Neural cell (in vitro differentiated cells): ENCODE results near the gene LIPA. TPM values are rescaled to one million over a fixed set of nuclear protein-coding genes. Genes with fewer than 3 reads are reported as not detected.

Experiments
- H2AFZ ChIP-seq: fragments of 200-600, 300-800 bp; sonication (generic), shearing (Covaris generic); 2 replicates; pipeline ENCODE4 v1.6.0; 2014; ENCODE audit warnings: low read depth, mild to moderate bottlenecking, antibody characterized with exemption, low read length, moderate library complexity
- H3F3A ChIP-seq: fragments of 200-600 bp; shearing (Covaris generic); 2 replicates; pipeline ENCODE4 v1.6.1; 2016; ENCODE audit warnings: mild to moderate bottlenecking, moderate library complexity, mixed read lengths, antibody characterized with exemption, low read length; ENCODE audit not compliant: insufficient read depth, poor library complexity, severe bottlenecking
- H3K27ac ChIP-seq: fragments of 200-600, 300-800 bp; sonication (generic), shearing (Covaris generic); 2 replicates; pipeline ENCODE4 v1.5.1; 2014; ENCODE audit warnings: mild to moderate bottlenecking, low read length, moderate library complexity
- H3K27me3 ChIP-seq: fragments of 300-800, 200-600 bp; sonication (generic), shearing (Covaris generic); 2 replicates; pipeline ENCODE4 v1.6.0; 2014; ENCODE audit warnings: mild to moderate bottlenecking, low read depth, low read length, moderate library complexity; ENCODE audit not compliant: insufficient read depth
- H3K36me3 ChIP-seq: fragments of 300-800, 200-600 bp; sonication (generic), shearing (Covaris generic); 2 replicates; pipeline ENCODE4 v1.5.1; 2014; ENCODE audit warnings: mild to moderate bottlenecking, antibody characterized with exemption, low read length, moderate library complexity; ENCODE audit not compliant: insufficient read depth
- H3K4me2 ChIP-seq: fragments of 300-800, 200-600 bp; sonication (generic), shearing (Covaris generic); 2 replicates; pipeline ENCODE4 v1.6.0; 2014; ENCODE audit warnings: mild to moderate bottlenecking, low read length
- H3K4me3 ChIP-seq: fragments of 300-800, 200-600 bp; sonication (generic), shearing (Covaris generic); 2 replicates; pipeline ENCODE4 v1.5.1; 2014; ENCODE audit warnings: mild to moderate bottlenecking, low read length, moderate library complexity
- H3K79me2 ChIP-seq: fragments of 200-600 bp; shearing (Covaris generic); replicated peaks from 2 replicates; pipeline ENCODE4 v1.6.0; 2014; ENCODE audit warnings: mild to moderate bottlenecking, low read length, moderate library complexity; ENCODE audit not compliant: insufficient read depth
- H3K9ac ChIP-seq: fragments of 300-800, 200-600 bp; sonication (generic), shearing (Covaris generic); 2 replicates; pipeline ENCODE4 v1.6.1; 2016; ENCODE audit warnings: mild to moderate bottlenecking, low read length, mixed read lengths
- H3K9me2 ChIP-seq: fragments of 200-600 bp; shearing (Covaris generic); 2 replicates; pipeline ENCODE4 v1.6.1; 2016; ENCODE audit warnings: mild to moderate bottlenecking, low read length, mixed read lengths; ENCODE audit not compliant: insufficient read depth
- H3K9me3 ChIP-seq: fragments of 200-600, 300-800 bp; sonication (generic), shearing (Covaris generic); 2 replicates; pipeline ENCODE4 v1.6.1; 2016; ENCODE audit warnings: mild to moderate bottlenecking, mixed run types, low read length, moderate library complexity, mixed read lengths
- H4K20me1 ChIP-seq: fragments of 200-600 bp; shearing (Covaris generic); 2 replicates; pipeline ENCODE4 v1.6.1; 2016; ENCODE audit warnings: mild to moderate bottlenecking, mixed run types; ENCODE audit not compliant: insufficient read depth
- EP300 ChIP-seq: fragments of 450-650 bp; conservative IDR thresholded peaks from 2 replicates; pipeline ENCODE4 v1.6.1; 2014; ENCODE audit warnings: antibody characterized with exemption, mild to moderate bottlenecking, moderate library complexity; ENCODE audit not compliant: poor library complexity, severe bottlenecking
- EZH2 ChIP-seq: fragments of 200-600, 300-800 bp; shearing (Covaris generic), sonication (generic); IDR thresholded peaks from 2 replicates; pipeline ENCODE4 v1.6.1; 2014; ENCODE audit warnings: antibody characterized with exemption, low read length, borderline replicate concordance, mild to moderate bottlenecking; ENCODE audit not compliant: insufficient read depth, poor library complexity, severe bottlenecking
- MXI1 ChIP-seq: fragments of 450-650 bp; conservative IDR thresholded peaks from 2 replicates; pipeline ENCODE4 v1.6.1; 2014; ENCODE audit warnings: antibody characterized with exemption, mild to moderate bottlenecking; ENCODE audit not compliant: poor library complexity, severe bottlenecking
- POLR2AphosphoS5 ChIP-seq: IDR thresholded peaks from 2 replicates; pipeline ENCODE4 v1.6.1; 2012
- RAD21 ChIP-seq: fragments of 450-650 bp; conservative IDR thresholded peaks from 2 replicates; pipeline ENCODE4 v1.6.1; 2014; ENCODE audit warnings: antibody characterized with exemption, mild to moderate bottlenecking, moderate library complexity
- REST ChIP-seq: IDR thresholded peaks from 2 replicates; pipeline ENCODE4 v1.6.1; 2012; ENCODE audit warnings: borderline replicate concordance
- SMC3 ChIP-seq: fragments of 450-650 bp; conservative IDR thresholded peaks from 2 replicates; pipeline ENCODE4 v1.6.1; 2014; ENCODE audit warnings: antibody characterized with exemption, mild to moderate bottlenecking, moderate library complexity; ENCODE audit not compliant: poor library complexity
- TAF1 ChIP-seq: IDR thresholded peaks from 2 replicates; pipeline ENCODE4 v1.6.1; 2012; ENCODE audit warnings: low read depth
- polyA plus RNA-seq: library from polyadenylated mRNA; depleted of rRNA; stranded (reverse); fragments of >200 nt; gene quantifications from 2 replicates; pipeline ENCODE4 v1.2.3, GENCODE V29; 2014
- TF ChIP-seq, protein P1 (sequence below): fragments of 450-650 bp; IDR thresholded peaks from 2 replicates; pipeline ENCODE4 v1.5.1; 2014; ENCODE audit warnings: antibody characterized with exemption, mild to moderate bottlenecking, moderate library complexity; ENCODE audit not compliant: poor library complexity, severe bottlenecking

The LIPA gene
- polyA plus RNA-seq, 1 donor from 2014 or later: 20.8 TPM

- Histone ChIP-seq H3F3A (no peaks in the 10 kb centered on the region), H3K27me3 (no peaks in the 10 kb centered on the region), H3K9me2 (no peaks in the 10 kb centered on the region), H3K4me2 (no peak overlapping the region), H3K79me2 (no peaks in the 10 kb centered on the region), H3K4me3 (no peak overlapping the region), H3K27ac (no peak overlapping the region), H3K36me3 (no peaks in the 10 kb centered on the region), H2AFZ (no peak overlapping the region), H3K9ac (no peak overlapping the region), H4K20me1 (no peaks in the 10 kb centered on the region), H3K9me3 (no peaks in the 10 kb centered on the region)
- no peak for TF ChIP-seq POLR2AphosphoS5
- no peak for TF ChIP-seq TAF1
- TF ChIP-seq EP300: no peak
- TF ChIP-seq RAD21: no peak
- TF ChIP-seq REST: no peak
- no peak for TF ChIP-seq MXI1
- TF ChIP-seq EZH2: no peak
- no peak for TF ChIP-seq SMC3
- TF ChIP-seq, protein P1, sequence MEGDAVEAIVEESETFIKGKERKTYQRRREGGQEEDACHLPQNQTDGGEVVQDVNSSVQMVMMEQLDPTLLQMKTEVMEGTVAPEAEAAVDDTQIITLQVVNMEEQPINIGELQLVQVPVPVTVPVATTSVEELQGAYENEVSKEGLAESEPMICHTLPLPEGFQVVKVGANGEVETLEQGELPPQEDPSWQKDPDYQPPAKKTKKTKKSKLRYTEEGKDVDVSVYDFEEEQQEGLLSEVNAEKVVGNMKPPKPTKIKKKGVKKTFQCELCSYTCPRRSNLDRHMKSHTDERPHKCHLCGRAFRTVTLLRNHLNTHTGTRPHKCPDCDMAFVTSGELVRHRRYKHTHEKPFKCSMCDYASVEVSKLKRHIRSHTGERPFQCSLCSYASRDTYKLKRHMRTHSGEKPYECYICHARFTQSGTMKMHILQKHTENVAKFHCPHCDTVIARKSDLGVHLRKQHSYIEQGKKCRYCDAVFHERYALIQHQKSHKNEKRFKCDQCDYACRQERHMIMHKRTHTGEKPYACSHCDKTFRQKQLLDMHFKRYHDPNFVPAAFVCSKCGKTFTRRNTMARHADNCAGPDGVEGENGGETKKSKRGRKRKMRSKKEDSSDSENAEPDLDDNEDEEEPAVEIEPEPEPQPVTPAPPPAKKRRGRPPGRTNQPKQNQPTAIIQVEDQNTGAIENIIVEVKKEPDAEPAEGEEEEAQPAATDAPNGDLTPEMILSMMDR: no peak
Observed at GRCh38 chr10:89278900-89279392, 27.4 kb upstream of the LIPA start.

DNA sequence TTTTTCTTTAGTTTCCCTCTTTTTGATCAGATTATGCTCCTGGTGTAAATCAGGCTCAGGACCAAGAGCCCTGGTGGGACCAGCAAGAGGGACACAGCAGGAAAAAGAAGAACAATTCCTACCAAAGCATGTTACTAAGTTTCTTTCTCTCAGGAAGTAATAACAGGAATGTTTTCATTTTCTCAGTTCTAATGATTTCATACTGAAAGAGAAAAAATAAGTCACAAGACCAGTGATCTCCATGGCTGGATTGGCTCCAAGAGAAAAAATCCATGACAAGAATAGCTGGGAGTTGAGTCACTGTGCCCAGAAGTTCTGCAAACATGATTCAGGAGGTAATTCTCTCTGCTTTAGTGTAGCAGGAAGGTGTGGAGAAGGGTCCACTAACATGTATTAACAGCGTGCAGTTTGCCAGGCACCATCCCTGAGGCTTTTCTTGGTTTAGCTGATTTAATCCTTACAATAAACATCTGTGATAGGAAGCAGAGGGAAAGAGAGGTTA, 26.5 kb upstream of the LIPA start:
- Histone ChIP-seq H4K20me1 (no peaks in the 10 kb centered on the region), H3K9me3 (no peaks in the 10 kb centered on the region), H3K27ac (no peak overlapping the region), H3K9ac (no peak overlapping the region), H3F3A (no peaks in the 10 kb centered on the region), H2AFZ (no peak overlapping the region), H3K27me3 (no peaks in the 10 kb centered on the region), H3K79me2 (no peaks in the 10 kb centered on the region), H3K9me2 (no peaks in the 10 kb centered on the region), H3K4me2 (no peak overlapping the region), H3K36me3 (no peaks in the 10 kb centered on the region), H3K4me3 (no peak overlapping the region)
- TF ChIP-seq EZH2 (no peak), TAF1 (no peak), POLR2AphosphoS5 (no peak), EP300 (no peak), MXI1 (no peak), RAD21 (no peak), REST (no peak), SMC3 (no peak)
- TF ChIP-seq, protein P1: no peak
